Measurements from ENCODE around the gene NVL. TPM values are rescaled to one million over a fixed set of nuclear protein-coding genes. Genes with fewer than 3 reads are reported as not detected.

The NVL gene
- total and polyA plus RNA-seq, 2 donors (not counting 1 experiment from before 2014, with no cell fraction given): 20.5 to 27.6 TPM

DNA sequence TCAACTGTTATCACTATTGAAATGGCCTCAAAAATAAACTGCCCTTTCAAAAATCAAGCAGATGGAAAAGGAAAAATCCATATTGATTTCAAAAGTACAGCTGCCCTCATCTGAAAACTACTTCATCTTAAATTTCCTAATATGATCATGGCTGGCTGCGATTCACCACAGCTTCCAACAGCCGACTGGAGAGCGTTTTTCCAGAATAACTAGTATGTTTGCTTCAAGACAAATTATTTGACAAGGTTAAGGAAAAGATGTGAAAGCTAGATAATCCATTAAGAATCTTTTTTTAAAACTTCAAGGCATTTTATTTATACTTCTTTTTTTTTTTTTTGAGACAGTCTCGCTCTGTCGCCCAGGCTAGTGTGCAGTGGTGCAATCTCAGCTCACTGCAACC lies 151.1 kb downstream of the NVL start:
- no peaks in the 10 kb centered on the region for H3K9me3 ChIP-seq (ENCODE audit: control insufficient read depth, insufficient read depth, low read depth, low read length)
- no peaks in the 10 kb centered on the region for H3K27me3 ChIP-seq (ENCODE audit: control insufficient read depth, insufficient read depth, low read length)
- no peak overlapping the region for H3K27ac ChIP-seq (ENCODE audit: insufficient read depth, low read length)
- no peaks in the 10 kb centered on the region for H3K36me3 ChIP-seq (ENCODE audit: control insufficient read depth, insufficient read depth, low read length)
- H2AFZ ChIP-seq (ENCODE audit: low read length): no peak overlapping the region
- no peak overlapping the region for H3K4me2 ChIP-seq (ENCODE audit: extremely low read depth, insufficient read depth, low read length)
- no peak for TF ChIP-seq EZH2 (IDR thresholded peaks at IDR 0.05; ENCODE audit: low read length, missing control alignments)
- TF ChIP-seq, protein P1, sequence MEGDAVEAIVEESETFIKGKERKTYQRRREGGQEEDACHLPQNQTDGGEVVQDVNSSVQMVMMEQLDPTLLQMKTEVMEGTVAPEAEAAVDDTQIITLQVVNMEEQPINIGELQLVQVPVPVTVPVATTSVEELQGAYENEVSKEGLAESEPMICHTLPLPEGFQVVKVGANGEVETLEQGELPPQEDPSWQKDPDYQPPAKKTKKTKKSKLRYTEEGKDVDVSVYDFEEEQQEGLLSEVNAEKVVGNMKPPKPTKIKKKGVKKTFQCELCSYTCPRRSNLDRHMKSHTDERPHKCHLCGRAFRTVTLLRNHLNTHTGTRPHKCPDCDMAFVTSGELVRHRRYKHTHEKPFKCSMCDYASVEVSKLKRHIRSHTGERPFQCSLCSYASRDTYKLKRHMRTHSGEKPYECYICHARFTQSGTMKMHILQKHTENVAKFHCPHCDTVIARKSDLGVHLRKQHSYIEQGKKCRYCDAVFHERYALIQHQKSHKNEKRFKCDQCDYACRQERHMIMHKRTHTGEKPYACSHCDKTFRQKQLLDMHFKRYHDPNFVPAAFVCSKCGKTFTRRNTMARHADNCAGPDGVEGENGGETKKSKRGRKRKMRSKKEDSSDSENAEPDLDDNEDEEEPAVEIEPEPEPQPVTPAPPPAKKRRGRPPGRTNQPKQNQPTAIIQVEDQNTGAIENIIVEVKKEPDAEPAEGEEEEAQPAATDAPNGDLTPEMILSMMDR (conservative IDR thresholded peaks at IDR 0.05 in 1 of 2, IDR thresholded peaks at IDR 0.05 in 1 of 2; ENCODE audit: low read depth in 1 of 2, low read length in 2 of 2): no peak
- H3K79me2 ChIP-seq (ENCODE audit: control insufficient read depth, insufficient read depth, low read length): peaks cover 5% of the 10 kb centered on the region
- H3K4me1 ChIP-seq (ENCODE audit: control insufficient read depth, extremely low read depth, insufficient read depth, low read length): no peaks in the 10 kb centered on the region
- H3K4me3 ChIP-seq (replicated peaks in 1 of 4; ENCODE audit: control extremely low read depth in 1 of 4, insufficient read depth in 1 of 4, low read depth in 3 of 4, low read length in 4 of 4): no peak overlapping the region
- H3K9ac ChIP-seq (ENCODE audit: insufficient read depth, low read length): no peak overlapping the region
- no peak for DNase-seq (ENCODE audit: low read depth in 2 of 2)
- no peaks in the 10 kb centered on the region for H4K20me1 ChIP-seq (ENCODE audit: control insufficient read depth, extremely low read depth, insufficient read depth, low read length)

DNA sequence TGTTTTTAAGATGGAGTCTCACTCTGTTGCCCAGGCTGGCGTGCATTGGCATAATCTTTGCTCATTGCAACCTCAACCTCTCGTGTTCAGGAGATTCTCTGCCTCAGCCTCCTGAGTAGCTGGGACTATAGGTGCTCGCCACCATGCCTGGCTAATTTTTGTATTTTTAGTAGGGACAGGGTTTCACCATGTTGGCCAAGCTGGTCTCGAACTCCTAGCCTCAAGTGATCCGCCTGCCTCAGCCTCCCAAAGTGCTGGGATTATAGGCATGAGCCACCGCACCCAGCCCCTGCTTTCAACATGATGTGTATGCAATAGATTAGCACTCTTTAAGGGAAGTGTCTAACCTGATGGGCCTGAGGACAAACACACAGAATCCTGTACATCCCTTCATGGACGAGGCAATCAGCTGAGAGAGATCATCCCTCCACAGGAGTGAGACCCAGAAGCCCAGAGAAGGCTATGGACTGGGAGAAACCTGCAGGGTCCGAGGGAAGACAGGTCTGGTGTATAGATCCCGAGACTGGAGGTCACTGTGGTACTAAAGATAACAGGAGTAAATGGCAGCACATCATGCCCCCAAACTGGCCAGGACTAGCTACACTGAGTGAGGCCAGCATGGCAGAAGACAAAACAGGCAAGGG lies 152.5 kb downstream of the NVL start:
- no peak overlapping the region for H3K4me2 ChIP-seq (ENCODE audit: extremely low read depth, insufficient read depth, low read length)
- H3K27me3 ChIP-seq (ENCODE audit: control insufficient read depth, insufficient read depth, low read length): no peaks in the 10 kb centered on the region
- no peaks in the 10 kb centered on the region for H4K20me1 ChIP-seq (ENCODE audit: control insufficient read depth, extremely low read depth, insufficient read depth, low read length)
- TF ChIP-seq EZH2 (IDR thresholded peaks at IDR 0.05; ENCODE audit: low read length, missing control alignments): no peak
- TF ChIP-seq, protein P1 (conservative IDR thresholded peaks at IDR 0.05 in 1 of 2, IDR thresholded peaks at IDR 0.05 in 1 of 2; ENCODE audit: low read depth in 1 of 2, low read length in 2 of 2): no peak
- H3K27ac ChIP-seq (ENCODE audit: insufficient read depth, low read length): no peak overlapping the region
- no peak overlapping the region for H2AFZ ChIP-seq (ENCODE audit: low read length)
- no peaks in the 10 kb centered on the region for H3K79me2 ChIP-seq (ENCODE audit: control insufficient read depth, insufficient read depth, low read length)
- H3K36me3 ChIP-seq (ENCODE audit: control insufficient read depth, insufficient read depth, low read length): no peaks in the 10 kb centered on the region
- no peak for DNase-seq (ENCODE audit: low read depth in 2 of 2)
- H3K9me3 ChIP-seq (ENCODE audit: control insufficient read depth, insufficient read depth, low read depth, low read length): no peaks in the 10 kb centered on the region
- H3K4me1 ChIP-seq (ENCODE audit: control insufficient read depth, extremely low read depth, insufficient read depth, low read length): no peaks in the 10 kb centered on the region
- no peak overlapping the region for H3K9ac ChIP-seq (ENCODE audit: insufficient read depth, low read length)
- H3K4me3 ChIP-seq (replicated peaks in 1 of 4; ENCODE audit: control extremely low read depth in 1 of 4, insufficient read depth in 1 of 4, low read depth in 3 of 4, low read length in 4 of 4): no peak overlapping the region

Other genes starting within 250 kb of the NVL start
- gene FBXO28, start 216.1 kb downstream of the NVL start, total RNA-seq: 29.5 and 34.3 TPM in 2 replicates
- gene FBXO28, start 216.1 kb downstream of the NVL start, polyA plus RNA-seq: 24.4 and 25.3 TPM in 2 replicates
- 45.2 and 64.2 TPM in 2 replicates for gene DEGS1, start 146.9 kb downstream of the NVL start, total RNA-seq
- gene DEGS1, start 146.9 kb downstream of the NVL start, polyA plus RNA-seq: 243 and 383 TPM in 2 replicates
- 95.5 and 109 TPM in 2 replicates for gene CNIH4, start 26.7 kb upstream of the NVL start, total RNA-seq
- gene CNIH4, start 26.7 kb upstream of the NVL start, polyA plus RNA-seq: 67.5 and 76.0 TPM in 2 replicates
- 56.5 and 83.4 TPM in 2 replicates for gene WDR26, start 104.6 kb upstream of the NVL start, total RNA-seq
- 61.5 and 70.4 TPM in 2 replicates for gene WDR26, start 104.6 kb upstream of the NVL start, polyA plus RNA-seq